ENCODE measurements around the gene RTF1. TPM values are rescaled to one million over a fixed set of nuclear protein-coding genes. Genes with fewer than 3 reads are reported as not detected.

The RTF1 gene
- 26.1 and 32.5 TPM in 2 replicates for total RNA-seq

DNA sequence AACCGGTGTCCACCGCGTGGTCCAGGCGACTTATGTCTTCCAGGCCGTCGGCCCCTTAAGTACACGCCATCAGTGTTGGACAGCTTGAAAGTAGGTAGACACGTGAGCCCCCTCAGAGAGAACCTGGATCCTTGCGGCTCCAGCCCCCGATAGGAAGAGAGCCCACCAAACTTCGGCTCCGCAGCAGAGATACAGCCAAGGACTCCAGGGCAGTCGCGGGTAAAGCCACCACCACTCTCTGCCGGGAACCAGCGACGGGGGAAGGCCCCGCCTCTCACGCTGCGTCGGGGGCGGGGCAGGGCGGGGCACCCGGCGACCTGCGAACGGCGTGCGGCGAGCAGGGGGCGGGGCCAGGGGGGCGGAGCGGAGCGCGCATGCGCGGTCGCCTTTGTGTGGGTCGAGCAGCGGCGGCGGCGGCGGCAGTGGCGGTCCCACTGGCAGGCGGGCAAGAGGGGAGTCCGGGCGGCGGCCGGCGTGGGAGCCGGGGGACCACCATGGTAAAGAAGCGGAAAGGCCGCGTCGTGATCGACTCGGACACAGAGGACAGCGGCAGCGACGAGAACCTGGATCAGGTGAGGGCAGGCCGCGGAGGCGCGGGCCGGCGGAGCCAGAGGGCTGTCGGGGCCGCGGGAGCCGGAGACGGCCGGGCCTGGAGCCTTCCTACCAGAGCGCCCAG lies at the start of gene RTF1:
TSS of gene RTF1 (plus strand) at position 354 of the 676 bp plus-strand sequence. CDS start at position 375, 21 bp downstream.

GRCh38 chr15:41493205-41493901 lies 76.5 kb downstream of the RTF1 start, which contains the start of gene ITPKA:
ITPKA (plus strand) TSS chr15:41493874; CDS start chr15:41493928, 54 bp downstream.

DNA sequence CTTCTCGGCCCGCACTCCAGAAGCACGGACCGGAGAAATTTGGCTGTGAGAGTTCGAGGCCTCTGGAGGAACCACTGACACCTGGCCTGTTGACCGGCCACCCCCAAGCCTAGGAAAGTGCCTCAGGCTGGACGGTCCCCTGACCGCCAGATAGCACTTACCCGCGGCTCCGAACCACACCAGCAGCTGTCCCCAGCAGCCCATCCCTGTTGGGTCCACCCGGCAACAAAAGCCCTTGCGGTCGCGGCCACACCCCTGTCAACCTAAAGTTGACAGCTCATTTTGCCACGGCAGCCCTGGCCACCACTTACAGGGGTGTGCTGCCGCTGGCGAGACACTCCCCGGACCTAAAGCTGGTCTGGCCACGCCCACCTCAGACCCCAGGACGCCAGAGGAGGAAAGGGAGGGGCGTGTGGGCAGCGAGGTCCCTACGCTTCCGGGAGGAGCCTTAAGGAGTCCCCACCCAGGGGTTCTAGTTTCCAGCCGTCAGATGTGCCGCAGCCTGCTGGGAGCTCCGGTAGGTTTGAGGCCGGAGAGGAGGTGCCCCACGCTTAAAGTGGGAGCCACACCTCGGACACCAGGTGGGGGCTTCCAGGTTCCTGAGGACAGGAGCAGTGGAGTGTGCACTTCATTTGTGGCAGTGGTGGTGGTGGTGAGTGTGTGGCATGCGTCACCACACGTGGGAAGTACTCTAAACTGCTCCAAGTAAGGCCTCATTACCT lies 96.8 kb downstream of the RTF1 start, which contains the start of gene LTK:
TSS of gene LTK (minus strand) at position 322 of the 722 bp plus-strand sequence. CDS start at position 204, 118 bp downstream.

Small RNAs within 50 kb of the gene (small RNA-seq; reads per million reads assigned to genes)
- not detected for gene RNU6-1169P

Other genes starting within 250 kb of the RTF1 start
- gene EXD1, start 186.3 kb upstream of the RTF1 start, total RNA-seq = not detected in 2 replicates
- gene CHP1, start 185.8 kb upstream of the RTF1 start, total RNA-seq = 147 TPM in 2 replicates
- gene OIP5, start 84.5 kb upstream of the RTF1 start, total RNA-seq = 4.2 and 6.8 TPM in 2 replicates
- gene NUSAP1, start 84.2 kb upstream of the RTF1 start, total RNA-seq = 34.6 and 69.7 TPM in 2 replicates
- 18.9 and 19.0 TPM in 2 replicates for gene NDUFAF1, start 14.6 kb upstream of the RTF1 start, total RNA-seq
- 0.65 and 1.6 TPM in 2 replicates for gene ITPKA, start 76.8 kb downstream of the RTF1 start, total RNA-seq
- 0.10 TPM in 1 of 2 replicates, not detected in the other for gene LTK, start 96.7 kb downstream of the RTF1 start, total RNA-seq
- gene RPAP1, start 127.2 kb downstream of the RTF1 start, total RNA-seq = 14.4 and 25.8 TPM in 2 replicates
- gene TYRO3, start 142.1 kb downstream of the RTF1 start, total RNA-seq = 7.8 and 9.3 TPM in 2 replicates
- gene MGA, start 243.3 kb downstream of the RTF1 start, total RNA-seq = 31.8 and 38.9 TPM in 2 replicates

All from vein endothelial cell (primary cell).